Natural killer cell (primary cell): ENCODE data around the gene PALLD. TPM values are rescaled to one million over a fixed set of nuclear protein-coding genes. Genes with fewer than 3 reads are reported as not detected.

ENCODE experiments used
- ATAC-seq, 3 donors: fragments of 150-1000 bp in 2 of 3; fragments of 200-7000 bp in 1 of 3; cut with Tn5 transposase; 1 replicate in 1 of 3; 2 replicates in 2 of 3; pipeline ENCODE4 v1.10.0; 2021; ENCODE audit warnings: mild to moderate bottlenecking in 2 of 3, moderate library complexity in 2 of 3
- DNase-seq, 2 donors: peaks; one replicate each; pipeline versions ENCODE4 v3.0.0 to v3.0.0-alpha.2; 2013 to 2021; ENCODE audit warnings: mixed read lengths in 1 of 2
- H3K27ac ChIP-seq: one replicate; pipeline ENCODE4 v1.5.1; 2013; ENCODE audit warnings: mild to moderate bottlenecking, low read length
- H3K27me3 ChIP-seq: one replicate; pipeline ENCODE4 v1.6.1; 2013; ENCODE audit warnings: low read length; ENCODE audit not compliant: control insufficient read depth, insufficient read depth
- H3K36me3 ChIP-seq: one replicate; pipeline ENCODE4 v1.6.1; 2013; ENCODE audit warnings: low read length; ENCODE audit not compliant: control insufficient read depth, insufficient read depth
- H3K4me1 ChIP-seq: one replicate; pipeline ENCODE4 v1.6.1; 2013; ENCODE audit warnings: low read length; ENCODE audit not compliant: control insufficient read depth, insufficient read depth
- H3K4me3 ChIP-seq: one replicate; pipeline ENCODE4 v1.5.1; 2013; ENCODE audit warnings: low read length
- H3K9me3 ChIP-seq: one replicate; pipeline ENCODE4 v1.6.1; 2013; ENCODE audit warnings: low read length; ENCODE audit not compliant: control insufficient read depth, insufficient read depth
- H3K27ac Mint-ChIP-seq, 2 donors: one replicate each; pipeline ENCODE4 v1.8.0; 2022; ENCODE audit warnings: mild to moderate bottlenecking in 2 of 2, mixed read lengths in 2 of 2, moderate library complexity in 1 of 2
- H3K27me3 Mint-ChIP-seq, 2 donors: one replicate each; pipeline ENCODE4 v1.8.0; 2022; ENCODE audit warnings: low read depth in 2 of 2, mixed read lengths in 2 of 2
- H3K36me3 Mint-ChIP-seq: one replicate; pipeline ENCODE4 v1.8.0; 2022; ENCODE audit warnings: mixed read lengths
- H3K4me1 Mint-ChIP-seq, 2 donors: one replicate each; pipeline ENCODE4 v1.8.0; 2022; ENCODE audit warnings: mixed read lengths in 2 of 2
- H3K4me3 Mint-ChIP-seq: one replicate; pipeline ENCODE4 v1.8.0; 2022; ENCODE audit warnings: mild to moderate bottlenecking, moderate library complexity, mixed read lengths
- H3K9me3 Mint-ChIP-seq, 2 donors: one replicate each; pipeline ENCODE4 v1.8.0; 2022; ENCODE audit warnings: mixed read lengths in 2 of 2
- WGBS: methylation state at CpG from one replicate; pipeline ENCODE4 v1.1.7; 2013; ENCODE audit warnings: missing lambda C conversion rate; ENCODE audit not compliant: insufficient coverage; 5-methylcytosine and 5-hydroxymethylcytosine counted together
- intact Hi-C: fragments of 100-400 bp; cut with micrococcal nuclease; formaldehyde crosslinking; loops from one replicate; pipeline ENCODE4 v1.14.2; 2022
- total RNA-seq, 4 donors: library from RNA; stranded (reverse); fragments of 120-200 nt in 1 of 4; gene quantifications; one replicate each; pipeline versions ENCODE4 v1.2.3 to v1.2.4, GENCODE V29; 2013 to 2022
- TF ChIP-seq, protein P1 (sequence below): fragments of 200-600 bp; IDR thresholded peaks from one replicate; pipeline ENCODE4 v1.8.0; 2022; ENCODE audit warnings: antibody characterized with exemption

The PALLD gene
- total RNA-seq, 3 donors from 2014 or later (not counting 1 experiment from before 2014, with no cell fraction given): 15.1 to 25.4 (median 22.8) TPM

DNA sequence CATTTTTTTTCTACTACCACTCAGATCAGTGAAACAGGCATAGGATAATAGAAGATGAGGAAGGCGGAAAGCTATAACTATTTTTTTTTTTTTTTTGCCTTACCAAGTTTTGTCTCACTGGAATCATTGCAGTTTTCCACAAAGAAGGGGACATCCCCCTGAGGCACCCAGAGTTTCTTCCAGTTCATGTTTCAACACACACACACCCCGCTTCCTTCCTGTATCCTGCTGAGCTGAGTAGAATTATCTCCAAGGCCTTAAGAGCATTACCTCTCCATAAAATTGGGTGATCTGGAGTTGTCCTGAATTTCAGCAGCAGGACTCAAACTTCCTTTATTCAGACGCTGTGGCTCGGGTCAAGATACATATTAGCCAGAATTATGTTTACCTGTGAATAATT lies 111.9 kb downstream of the PALLD start:
- peaks cover 7 to 12% of the 10 kb centered on the region in 2 donors for H3K27me3 Mint-ChIP-seq

DNA sequence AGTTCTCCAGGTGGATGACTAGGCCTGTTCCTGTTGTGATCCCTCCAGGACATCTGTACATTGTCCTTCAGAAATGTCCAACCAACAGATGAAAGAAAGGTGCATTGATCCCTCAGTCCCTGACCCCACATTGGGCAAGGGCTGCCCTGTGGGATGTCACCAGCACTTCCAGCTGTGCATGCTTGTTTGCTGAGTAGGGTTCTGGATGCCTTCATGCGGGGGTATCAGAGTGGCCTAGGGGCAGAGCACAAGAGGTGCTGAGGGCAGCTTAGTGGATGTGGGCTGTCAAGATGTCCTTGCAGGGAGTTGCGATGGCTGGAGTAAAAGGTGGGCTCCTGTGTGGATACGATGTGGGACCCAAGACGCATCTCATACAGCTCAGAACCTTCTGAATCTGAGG lies 112.5 kb downstream of the PALLD start:
- Histone ChIP-seq H3K9me3 (no peaks in the 10 kb centered on the region), H3K4me3 (no peak overlapping the region), H3K4me1 (no peaks in the 10 kb centered on the region), H3K36me3 (no peaks in the 10 kb centered on the region), H3K27ac (no peak overlapping the region), H3K27me3 (no peaks in the 10 kb centered on the region)
- Mint-ChIP-seq H3K9me3 (no peaks in the 10 kb centered on the region), H3K4me3 (no peak overlapping the region), H3K27ac (no peak overlapping the region), H3K36me3 (no peaks in the 10 kb centered on the region), H3K27me3 (peaks cover 7 to 12% of the 10 kb centered on the region in 2 donors), H3K4me1 (no peaks in the 10 kb centered on the region)
- DNase-seq: no peak
- TF ChIP-seq, protein P1, sequence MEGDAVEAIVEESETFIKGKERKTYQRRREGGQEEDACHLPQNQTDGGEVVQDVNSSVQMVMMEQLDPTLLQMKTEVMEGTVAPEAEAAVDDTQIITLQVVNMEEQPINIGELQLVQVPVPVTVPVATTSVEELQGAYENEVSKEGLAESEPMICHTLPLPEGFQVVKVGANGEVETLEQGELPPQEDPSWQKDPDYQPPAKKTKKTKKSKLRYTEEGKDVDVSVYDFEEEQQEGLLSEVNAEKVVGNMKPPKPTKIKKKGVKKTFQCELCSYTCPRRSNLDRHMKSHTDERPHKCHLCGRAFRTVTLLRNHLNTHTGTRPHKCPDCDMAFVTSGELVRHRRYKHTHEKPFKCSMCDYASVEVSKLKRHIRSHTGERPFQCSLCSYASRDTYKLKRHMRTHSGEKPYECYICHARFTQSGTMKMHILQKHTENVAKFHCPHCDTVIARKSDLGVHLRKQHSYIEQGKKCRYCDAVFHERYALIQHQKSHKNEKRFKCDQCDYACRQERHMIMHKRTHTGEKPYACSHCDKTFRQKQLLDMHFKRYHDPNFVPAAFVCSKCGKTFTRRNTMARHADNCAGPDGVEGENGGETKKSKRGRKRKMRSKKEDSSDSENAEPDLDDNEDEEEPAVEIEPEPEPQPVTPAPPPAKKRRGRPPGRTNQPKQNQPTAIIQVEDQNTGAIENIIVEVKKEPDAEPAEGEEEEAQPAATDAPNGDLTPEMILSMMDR: no peak
- WGBS: 83% methylated on average over 4 of the region's 4 CpGs
- no peak for ATAC-seq
- intact Hi-C loops: no loop called here

More for the DNA sequence above, 111.9 kb downstream of the PALLD start:
- no peaks in the 10 kb centered on the region for H3K36me3 Mint-ChIP-seq
- no peak overlapping the region for H3K4me3 Mint-ChIP-seq
- no peak overlapping the region for H3K27ac Mint-ChIP-seq
- H3K27me3 ChIP-seq: no peaks in the 10 kb centered on the region
- H3K36me3 ChIP-seq: no peaks in the 10 kb centered on the region
- no peaks in the 10 kb centered on the region for H3K4me1 Mint-ChIP-seq
- intact Hi-C loops: no loop called here
- H3K27ac ChIP-seq: no peak overlapping the region
- TF ChIP-seq, protein P1: no peak
- ATAC-seq (no peak), DNase-seq (no peak)
- H3K4me3 ChIP-seq: no peak overlapping the region
- H3K9me3 Mint-ChIP-seq: no peaks in the 10 kb centered on the region
- no peaks in the 10 kb centered on the region for H3K4me1 ChIP-seq
- WGBS: 80% methylated on average over 2 of the region's 4 CpGs
- no peaks in the 10 kb centered on the region for H3K9me3 ChIP-seq

DNA sequence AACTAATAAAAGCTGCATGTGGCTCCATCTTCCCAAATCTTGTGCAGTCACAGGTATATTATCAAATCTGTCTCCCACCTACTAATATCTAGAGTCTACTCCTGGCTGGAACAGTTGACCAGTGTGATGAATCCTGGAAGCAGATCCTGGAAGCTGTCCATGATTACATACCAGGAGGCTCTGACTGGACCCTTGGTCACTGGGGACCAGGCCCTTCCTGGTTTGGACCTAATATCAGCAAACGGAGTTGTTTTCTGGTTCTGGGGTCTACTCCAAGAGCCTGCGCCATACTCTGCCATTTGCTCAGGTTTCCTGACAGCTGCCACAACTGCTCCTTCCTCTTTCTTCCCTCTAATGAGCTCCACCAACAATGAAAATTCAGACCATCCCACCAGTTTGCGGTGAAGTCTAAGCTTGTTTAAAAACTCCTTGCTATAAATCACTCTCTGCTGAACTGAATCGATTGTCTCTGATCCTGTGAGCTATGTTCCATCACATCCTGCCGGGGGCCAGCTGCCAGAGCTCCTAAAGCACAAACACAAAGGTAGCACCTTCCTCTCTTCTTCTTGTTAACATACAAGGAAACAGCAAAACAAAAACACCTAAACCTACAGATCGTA lies 114.2 kb downstream of the PALLD start:
- WGBS: 35% methylated on average over 6 of the region's 6 CpGs
- intact Hi-C loops: no loop called here
- Mint-ChIP-seq H3K9me3 (no peaks in the 10 kb centered on the region), H3K27ac (no peak overlapping the region), H3K4me1 (no peaks in the 10 kb centered on the region), H3K36me3 (no peaks in the 10 kb centered on the region), H3K27me3 (peaks cover 7 to 12% of the 10 kb centered on the region in 2 donors), H3K4me3 (no peak overlapping the region)
- H3K27me3 ChIP-seq: no peaks in the 10 kb centered on the region
- TF ChIP-seq, protein P1: no peak
- H3K4me1 ChIP-seq: no peaks in the 10 kb centered on the region
- H3K36me3 ChIP-seq: no peaks in the 10 kb centered on the region
- no peak for DNase-seq
- ATAC-seq: no peak
- H3K9me3 ChIP-seq: no peaks in the 10 kb centered on the region
- H3K4me3 ChIP-seq: no peak overlapping the region
- no peak overlapping the region for H3K27ac ChIP-seq
